Measurements from ENCODE around the gene DCDC1. TPM values are rescaled to one million over a fixed set of nuclear protein-coding genes. Genes with fewer than 3 reads are reported as not detected.
"Not testable (repeated sequence)": the region's sequence is repeated elsewhere in the genome, so short reads cannot be mapped to it uniquely, and the experiment has no call there.

The DCDC1 gene
- total and polyA plus RNA-seq, 9 of the 15 experiments (the other 6 are each of a cell fraction or from before 2014, with no cell fraction given), result 0.05 to 0.18 (median 0.08) TPM; not detected in 3

DNA sequence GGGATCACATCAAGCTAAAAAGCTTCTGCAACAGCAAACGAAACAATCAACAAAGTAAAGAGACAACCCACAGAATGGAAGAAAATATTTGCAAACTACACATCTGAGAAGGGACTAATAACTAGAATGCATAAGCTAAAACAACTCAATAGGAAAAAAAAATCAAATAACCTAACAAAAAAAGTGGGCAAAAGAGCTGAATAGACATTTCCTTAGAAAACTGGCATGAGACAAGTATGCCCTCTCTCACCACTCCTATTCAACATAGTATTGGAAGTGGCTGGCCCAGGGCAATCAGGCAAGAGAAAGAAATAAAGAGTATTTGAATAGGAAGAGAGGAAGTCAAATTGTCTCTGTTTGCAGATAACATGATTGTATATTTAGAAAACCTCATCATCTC is 421.8 kb downstream of the DCDC1 start:
- H3K9ac ChIP-seq (ENCODE audit: insufficient read depth in 1 of 2, low read depth in 2 of 2, low read length in 2 of 2); H3K27ac ChIP-seq (ENCODE audit: extremely low read depth, low read depth, low read length); DNase-seq (ENCODE audit: extremely low read depth in 1 of 4, low spot score in 3 of 4); H3K79me2 ChIP-seq (ENCODE audit: control insufficient read depth, insufficient read depth, low read length); BruUV-seq (replicated peaks); FAIRE-seq; H3K9me1 ChIP-seq (ENCODE audit: control insufficient read depth, insufficient read depth, low read length); H3K4me3 ChIP-seq; ATAC-seq; H3K4me1 ChIP-seq (replicated peaks in 1 of 2; ENCODE audit: control insufficient read depth in 2 of 2, insufficient read depth in 2 of 2, low read length in 2 of 2); POLR2A ChIA-PET; H3K36me3 ChIP-seq (ENCODE audit: control insufficient read depth, insufficient read depth, low read length); H3K4me2 ChIP-seq (ENCODE audit: insufficient read depth, low read length); in situ Hi-C loops (cut with MboI); H3K9me3 ChIP-seq (replicated peaks; ENCODE audit: control insufficient read depth, insufficient read depth, low read depth, low read length); CTCF ChIA-PET (ENCODE audit: low intra/inter-chr PET ratio); H4K20me1 ChIP-seq (replicated peaks; ENCODE audit: control insufficient read depth, insufficient read depth, low read length); H2AFZ ChIP-seq (ENCODE audit: low read depth, low read length); intact Hi-C loops (cut with micrococcal nuclease); H3K27me3 ChIP-seq (ENCODE audit: control insufficient read depth in 2 of 2, insufficient read depth in 2 of 2, low read length in 2 of 2): not testable (repeated sequence)
- WGBS (ENCODE audit: insufficient coverage, low coverage, missing lambda C conversion rate), result 0% methylated on average over 1 of the region's 1 CpG
- peak; percentile 45; the same call in 1 of the 2 replicates for TF ChIP-seq ZNF316 (IDR thresholded peaks at IDR 0.05)
- TF ChIP-seq C11orf30 (IDR thresholded peaks at IDR 0.05; ENCODE audit: low read depth), result peak; percentile 12; the same call in 1 of the 2 replicates

DNA sequence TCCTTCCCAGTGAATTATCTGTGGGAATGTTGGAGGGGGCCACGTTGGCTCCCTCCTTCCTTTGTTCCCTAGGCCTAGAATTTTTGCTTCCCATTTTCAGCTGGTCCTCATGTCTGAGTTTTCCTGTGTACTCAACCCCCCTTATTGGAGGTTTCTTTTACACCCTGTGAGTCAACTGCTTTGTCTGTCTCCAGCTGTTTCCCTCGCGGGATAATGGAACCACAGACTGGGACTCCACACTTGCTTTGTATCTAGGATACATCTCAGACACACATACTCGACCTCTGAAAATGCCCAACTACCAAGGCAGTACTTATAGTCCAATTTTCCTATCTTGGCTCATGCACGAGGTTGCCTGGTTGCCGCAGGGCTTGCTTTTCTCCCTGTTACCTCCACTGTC is 430.7 kb downstream of the DCDC1 start:
- ChIA-PET CTCF (ENCODE audit: low intra/inter-chr PET ratio) (no interaction called here), POLR2A (no interaction called here)
- ATAC-seq, result no peak
- no peak overlapping the region for H3K4me3 ChIP-seq
- no peak for DNase-seq (ENCODE audit: extremely low read depth in 1 of 4, low spot score in 3 of 4)
- no peak for TF ChIP-seq NFRKB (IDR thresholded peaks at IDR 0.05; ENCODE audit: low read depth)
- TF ChIP-seq BACH1 (tag; IDR thresholded peaks at IDR 0.05), result no peak
- TF ChIP-seq SPI1 (IDR thresholded peaks at IDR 0.05; ENCODE audit: borderline replicate concordance, low read depth, low read length), result no peak
- no peak for TF ChIP-seq MCM2 (IDR thresholded peaks at IDR 0.05; ENCODE audit: low read depth)
- TF ChIP-seq ZFX (CRISPR knock-in tag; IDR thresholded peaks at IDR 0.05), result no peak
- no peak for TF ChIP-seq NFE2 (IDR thresholded peaks at IDR 0.05; ENCODE audit: low read depth)
- TF ChIP-seq OTX1 (CRISPR knock-in tag; IDR thresholded peaks at IDR 0.05), result no peak
- no peaks in the 10 kb centered on the region for H4K20me1 ChIP-seq (replicated peaks; ENCODE audit: control insufficient read depth, insufficient read depth, low read length)
- no peaks in the 10 kb centered on the region for H3K4me1 ChIP-seq (replicated peaks in 1 of 2; ENCODE audit: control insufficient read depth in 2 of 2, insufficient read depth in 2 of 2, low read length in 2 of 2)
- no peaks in the 10 kb centered on the region for H3K9me1 ChIP-seq (ENCODE audit: control insufficient read depth, insufficient read depth, low read length)
- WGBS (ENCODE audit: insufficient coverage, low coverage, missing lambda C conversion rate), result 0% methylated on average over 6 of the region's 6 CpGs
- H3K4me2 ChIP-seq (ENCODE audit: insufficient read depth, low read length), result no peak overlapping the region
- no peaks in the 10 kb centered on the region for H3K27me3 ChIP-seq (ENCODE audit: control insufficient read depth in 2 of 2, insufficient read depth in 2 of 2, low read length in 2 of 2)
- no TSS peak for BruUV-seq (replicated peaks)
- no peak overlapping the region for H3K9ac ChIP-seq (ENCODE audit: insufficient read depth in 1 of 2, low read depth in 2 of 2, low read length in 2 of 2)
- no peak for FAIRE-seq
- H3K9me3 ChIP-seq (replicated peaks; ENCODE audit: control insufficient read depth, insufficient read depth, low read depth, low read length), result no peaks in the 10 kb centered on the region
- no peak overlapping the region for H2AFZ ChIP-seq (ENCODE audit: low read depth, low read length)
- intact Hi-C loops (cut with micrococcal nuclease) (no loop called here), in situ Hi-C loops (cut with MboI) (no loop called here)
- H3K79me2 ChIP-seq (ENCODE audit: control insufficient read depth, insufficient read depth, low read length), result no peaks in the 10 kb centered on the region
- no peak overlapping the region for H3K27ac ChIP-seq (ENCODE audit: extremely low read depth, low read depth, low read length)
- H3K36me3 ChIP-seq (ENCODE audit: control insufficient read depth, insufficient read depth, low read length), result no peaks in the 10 kb centered on the region

Data from K562 (cell line).